Measurements from ENCODE around the gene FAM186B. TPM values are rescaled to one million over a fixed set of nuclear protein-coding genes. Genes with fewer than 3 reads are reported as not detected.

Gene FAM186B
- total and polyA plus RNA-seq, 8 donors: 0.18 to 7.0 (median 0.27) TPM; not detected in 4

GRCh38 chr12:49587174-49587908, 18.1 kb downstream of the FAM186B start:
- no peak for DNase-seq
- peaks cover 0 to 20% (median 11%) of the 10 kb centered on the region in 4 donors for H3K36me3 ChIP-seq
- peaks cover 0 to 23% (median 17%) of the 10 kb centered on the region in 4 donors for H3K4me1 ChIP-seq
- H3K27me3 ChIP-seq: no peaks in the 10 kb centered on the region
- H3K9me3 ChIP-seq: no peaks in the 10 kb centered on the region
- no peak overlapping the region for H3K27ac ChIP-seq
- intact Hi-C loops (cut with DNase I; ENCODE audit: low total_unique reads): no loop called here
- H3K4me3 ChIP-seq: no peak overlapping the region
- 89 to 94% (median 91%) methylated on average over 11 of the region's 11 CpGs for WGBS, 5 donors
- TF ChIP-seq CTCF (IDR thresholded peaks at IDR 0.05): no peak
- no peak for TF ChIP-seq POLR2A (IDR thresholded peaks at IDR 0.05)
- TF ChIP-seq POLR2AphosphoS5 (IDR thresholded peaks at IDR 0.05): no peak
- TF ChIP-seq EP300 (IDR thresholded peaks at IDR 0.05): no peak

GRCh38 chr12:49585477-49586459, 19.7 kb downstream of the FAM186B start:
- intact Hi-C loops (cut with DNase I; ENCODE audit: low total_unique reads): no loop called here
- peaks cover under 1 to 30% (median 21%) of the 10 kb centered on the region in 4 donors for H3K4me1 ChIP-seq
- TF ChIP-seq POLR2AphosphoS5 (IDR thresholded peaks at IDR 0.05): no peak
- TF ChIP-seq POLR2A (IDR thresholded peaks at IDR 0.05): no peak
- TF ChIP-seq CTCF (IDR thresholded peaks at IDR 0.05): no peak
- no peak for TF ChIP-seq EP300 (IDR thresholded peaks at IDR 0.05)
- H3K9me3 ChIP-seq: no peaks in the 10 kb centered on the region
- no peak overlapping the region for H3K27ac ChIP-seq
- H3K4me3 ChIP-seq: no peak overlapping the region
- H3K36me3 ChIP-seq: peaks cover 0 to 17% (median 9%) of the 10 kb centered on the region in 4 donors
- WGBS, 5 donors: 83 to 88% (median 88%) methylated on average over 16 of the region's 16 CpGs
- DNase-seq: peak in 1 of 2 donors; percentile 36
- no peaks in the 10 kb centered on the region for H3K27me3 ChIP-seq

- H3K4me1 ChIP-seq: peaks cover 8 to 37% (median 24%) of the 10 kb centered on the region in 4 donors
- H3K9me3 ChIP-seq: no peaks in the 10 kb centered on the region
- no peaks in the 10 kb centered on the region for H3K27me3 ChIP-seq
- H3K4me3 ChIP-seq: no peak overlapping the region
- TF ChIP-seq EP300 (IDR thresholded peaks at IDR 0.05) (no peak), POLR2AphosphoS5 (IDR thresholded peaks at IDR 0.05) (no peak), POLR2A (IDR thresholded peaks at IDR 0.05) (no peak), CTCF (IDR thresholded peaks at IDR 0.05) (no peak)
- peaks cover 0 to 17% (median 9%) of the 10 kb centered on the region in 4 donors for H3K36me3 ChIP-seq
- 75 to 88% (median 85%) methylated on average over 7 of the region's 7 CpGs for WGBS, 5 donors
- peak in 1 of 2 donors; percentile 25 for DNase-seq
- intact Hi-C loops (cut with DNase I; ENCODE audit: low total_unique reads): no loop called here
- no peak overlapping the region for H3K27ac ChIP-seq
These were observed 20.8 kb downstream of the FAM186B start for GRCh38 chr12:49584591-49584990.
